ENCODE data around the gene YDJC. TPM values are rescaled to one million over a fixed set of nuclear protein-coding genes. Genes with fewer than 3 reads are reported as not detected.

Gene YDJC
- total and polyA plus RNA-seq, 2 donors (not counting 1 experiment from before 2014, with no cell fraction given): 48.8 to 82.8 TPM

- Histone ChIP-seq H3K4me2 (replicated peaks; ENCODE audit: low read depth, low read length, poor library complexity, severe bottlenecking) (no peak overlapping the region), H3K27ac (ENCODE audit: low read length in 2 of 2) (no peak overlapping the region), H2AFZ (ENCODE audit: insufficient read depth, low read depth, low read length, poor library complexity, severe bottlenecking) (no peak overlapping the region), H4K20me1 (ENCODE audit: control insufficient read depth, insufficient read depth, low read length, poor library complexity, severe bottlenecking) (peaks cover 91% of the 10 kb centered on the region), H3K79me2 (ENCODE audit: control insufficient read depth, insufficient read depth, low read length) (peaks cover 64% of the 10 kb centered on the region), H3K9ac (ENCODE audit: low read length) (no peak overlapping the region), H3K27me3 (replicated peaks in 1 of 4; ENCODE audit: control extremely low read depth in 1 of 4, control insufficient read depth in 3 of 4, insufficient read depth in 4 of 4, low read length in 3 of 4) (no peaks in the 10 kb centered on the region), H3K4me1 (ENCODE audit: control insufficient read depth in 2 of 2, insufficient read depth in 2 of 2, low read length in 2 of 2) (peaks cover 17 to 21% of the 10 kb centered on the region in 2 donors), H3K9me3 (ENCODE audit: control extremely low read depth in 1 of 3, control insufficient read depth in 2 of 3, insufficient read depth in 1 of 3, low read length in 2 of 3) (peaks cover 0 to 2% (median 0%) of the 10 kb centered on the region in 3 donors), H3K4me3 (ENCODE audit: control extremely low read depth in 1 of 5, extremely low read depth in 1 of 5, insufficient read depth in 1 of 5, low read depth in 2 of 5, low read length in 4 of 5) (no peak overlapping the region), H3K36me3 (replicated peaks in 1 of 2; ENCODE audit: control extremely low read depth in 1 of 2, control insufficient read depth in 1 of 2, extremely low read depth in 1 of 2, insufficient read depth in 2 of 2, low read length in 1 of 2) (peaks cover 0 to 61% of the 10 kb centered on the region in 2 experiments)
- no peaks in the 10 kb centered on the region for H3K9me3 Mint-ChIP-seq (ENCODE audit: insufficient read depth)
- intact Hi-C loops (cut with micrococcal nuclease): no loop called here
- H3K27ac Mint-ChIP-seq: no peak overlapping the region
- no peak overlapping the region for H3K4me3 Mint-ChIP-seq
- 95% methylated on average over 7 of the region's 7 CpGs for WGBS (ENCODE audit: insufficient coverage)
- DNase-seq (no peak), ATAC-seq (ENCODE audit: low read depth) (no peak)
- CTCF ChIA-PET: interaction anchor here (11.1 kb wide), 1 partner anchor 21 kb away, joined by 168 read pairs; the partner anchor contains the start of gene SDF2L1
- TF ChIP-seq CTCF (IDR thresholded peaks at IDR 0.05): no peak
- no peak for TF ChIP-seq EZH2 (IDR thresholded peaks at IDR 0.05; ENCODE audit: borderline replicate concordance, insufficient read depth, low read depth, low read length, poor library complexity, severe bottlenecking)
- POLR2A ChIA-PET: no interaction called here
- H3K27me3 Mint-ChIP-seq: no peaks in the 10 kb centered on the region
- peaks cover 36% of the 10 kb centered on the region for H3K4me1 Mint-ChIP-seq
These were observed 6.2 kb downstream of the YDJC start for GRCh38 chr22:21623648-21623970.

GRCh38 chr22:21622919-21623647 lies 6.7 kb downstream of the YDJC start:
- 94% methylated on average over 14 of the region's 23 CpGs for WGBS (ENCODE audit: insufficient coverage)
- H3K9me3 ChIP-seq (ENCODE audit: control extremely low read depth in 1 of 3, control insufficient read depth in 2 of 3, insufficient read depth in 1 of 3, low read length in 2 of 3): no peaks in the 10 kb centered on the region
- no peak for TF ChIP-seq EZH2 (IDR thresholded peaks at IDR 0.05; ENCODE audit: borderline replicate concordance, insufficient read depth, low read depth, low read length, poor library complexity, severe bottlenecking)
- H3K4me3 Mint-ChIP-seq: no peak overlapping the region
- H3K27me3 ChIP-seq (replicated peaks in 1 of 4; ENCODE audit: control extremely low read depth in 1 of 4, control insufficient read depth in 3 of 4, insufficient read depth in 4 of 4, low read length in 3 of 4): no peaks in the 10 kb centered on the region
- POLR2A ChIA-PET: no interaction called here
- H3K4me2 ChIP-seq (replicated peaks; ENCODE audit: low read depth, low read length, poor library complexity, severe bottlenecking): no peak overlapping the region
- H3K27ac ChIP-seq (ENCODE audit: low read length in 2 of 2): no peak overlapping the region
- no peak overlapping the region for H3K4me3 ChIP-seq (ENCODE audit: control extremely low read depth in 1 of 5, extremely low read depth in 1 of 5, insufficient read depth in 1 of 5, low read depth in 2 of 5, low read length in 4 of 5)
- no peak overlapping the region for H3K9ac ChIP-seq (ENCODE audit: low read length)
- no peak for ATAC-seq (ENCODE audit: low read depth)
- CTCF ChIA-PET: interaction anchor here (1.0 to 11.1 kb wide), 3 partner anchors 8 to 47 kb away, joined by 3 to 168 read pairs (median 5); partner anchors contain the start of gene SDF2L1
- no peak overlapping the region for H3K27ac Mint-ChIP-seq
- peaks cover 0 to 58% of the 10 kb centered on the region in 2 experiments for H3K36me3 ChIP-seq (replicated peaks in 1 of 2; ENCODE audit: control extremely low read depth in 1 of 2, control insufficient read depth in 1 of 2, extremely low read depth in 1 of 2, insufficient read depth in 2 of 2, low read length in 1 of 2)
- no peaks in the 10 kb centered on the region for H3K27me3 Mint-ChIP-seq
- intact Hi-C loops (cut with micrococcal nuclease): no loop called here
- peaks cover 11 to 15% of the 10 kb centered on the region in 2 donors for H3K4me1 ChIP-seq (ENCODE audit: control insufficient read depth in 2 of 2, insufficient read depth in 2 of 2, low read length in 2 of 2)
- H3K4me1 Mint-ChIP-seq: peaks cover 31% of the 10 kb centered on the region
- no peak for DNase-seq
- H3K79me2 ChIP-seq (ENCODE audit: control insufficient read depth, insufficient read depth, low read length): peaks cover 60% of the 10 kb centered on the region
- peaks cover 87% of the 10 kb centered on the region for H4K20me1 ChIP-seq (ENCODE audit: control insufficient read depth, insufficient read depth, low read length, poor library complexity, severe bottlenecking)
- H2AFZ ChIP-seq (ENCODE audit: insufficient read depth, low read depth, low read length, poor library complexity, severe bottlenecking): no peak overlapping the region
- no peaks in the 10 kb centered on the region for H3K9me3 Mint-ChIP-seq (ENCODE audit: insufficient read depth)
